WI38 (cell line): ENCODE data around the gene ROMO1.

Source experiments
- H3K4me3 ChIP-seq: 2 replicates; pipeline ENCODE4 v1.5.1; 2011; ENCODE audit warnings: low read depth, mild to moderate bottlenecking, control low read depth, low read length
- CTCF ChIP-seq: IDR thresholded peaks from 2 replicates; pipeline ENCODE4 v1.5.1; 2012; ENCODE audit warnings: low read depth, mild to moderate bottlenecking, control low read depth, low read length

ROMO1 gene

DNA sequence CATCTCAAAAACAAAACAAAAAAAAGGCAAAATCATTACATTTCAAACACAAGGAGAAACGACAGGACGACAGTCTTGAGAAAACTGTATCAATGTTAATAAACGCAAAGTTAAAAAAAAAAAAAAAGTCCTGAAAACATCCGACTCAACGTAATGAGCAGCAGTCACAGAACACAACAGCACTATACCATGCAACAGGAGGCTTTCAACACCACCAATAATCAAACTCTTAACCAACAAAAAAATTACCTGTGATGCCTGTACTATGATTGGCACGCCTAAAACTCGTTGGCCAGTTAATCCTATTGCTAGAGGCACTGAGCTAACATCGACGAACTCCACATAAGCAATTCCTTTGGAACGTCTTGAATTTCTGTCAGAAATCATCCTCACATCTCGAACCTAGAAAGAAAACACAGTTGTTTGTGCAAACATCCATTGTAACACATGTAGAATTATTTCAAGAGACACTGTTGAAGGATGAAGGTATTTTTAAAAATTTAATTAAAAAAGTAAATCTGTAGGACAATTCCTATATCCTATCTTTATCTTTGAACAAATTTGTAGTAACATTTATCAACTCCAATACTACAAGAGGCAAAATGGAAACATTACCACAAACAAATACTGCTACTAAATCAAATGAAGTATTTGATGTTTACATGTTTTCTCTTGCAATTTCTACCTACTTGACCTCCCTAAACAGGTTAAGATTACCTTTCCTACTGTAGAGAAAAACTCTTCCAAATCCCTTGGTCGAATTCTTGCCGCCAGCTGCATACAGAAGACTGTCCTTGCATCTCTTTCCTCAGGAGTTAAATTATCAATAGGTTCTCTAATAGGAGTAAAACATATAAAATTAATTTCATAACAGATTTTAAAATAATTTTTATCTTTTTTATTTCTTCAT, 25.4 kb downstream of the ROMO1 start:
- no peak for TF ChIP-seq CTCF
- H3K4me3 ChIP-seq = no peak overlapping the region

- no peak for TF ChIP-seq CTCF
- H3K4me3 ChIP-seq = no peak overlapping the region
Measured at GRCh38 chr20:35726842-35727711, 27.9 kb downstream of the ROMO1 start.

- TF ChIP-seq CTCF = no peak
- H3K4me3 ChIP-seq = no peak overlapping the region
Measured at GRCh38 chr20:35729283-35729807, 30.1 kb downstream of the ROMO1 start.

DNA sequence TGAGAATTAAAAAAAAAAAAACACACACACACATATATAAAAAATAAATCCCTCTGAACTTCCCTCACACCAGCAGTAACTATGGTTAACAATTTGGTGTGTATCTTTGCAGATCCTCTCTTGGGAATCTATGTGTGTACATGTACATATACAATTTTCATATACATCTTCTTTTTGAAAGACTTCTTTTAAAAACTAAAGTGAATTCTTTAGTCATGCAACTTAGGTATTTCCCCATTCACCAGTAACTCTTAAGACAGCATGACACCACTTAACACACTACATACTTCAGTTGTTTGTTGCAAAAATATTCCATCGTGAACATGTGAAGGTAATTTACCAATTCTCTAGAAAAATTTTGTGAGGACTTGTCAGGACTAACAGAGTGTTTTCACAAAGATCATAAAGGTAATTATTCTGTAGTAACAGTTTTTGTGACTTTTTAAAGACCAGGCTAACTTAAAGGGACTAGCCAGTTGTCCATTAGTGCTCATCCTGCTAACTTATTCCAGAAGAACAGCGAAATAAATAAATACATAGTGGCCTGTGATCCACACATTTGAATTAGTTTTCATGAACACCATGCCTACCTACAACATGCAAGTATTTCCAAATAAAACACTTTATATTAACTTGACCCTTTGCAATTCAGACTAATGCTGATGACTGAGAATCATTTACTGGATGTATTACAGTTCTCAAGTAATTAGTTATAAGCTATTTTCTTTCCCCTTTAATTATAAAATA, 30.8 kb downstream of the ROMO1 start:
- H3K4me3 ChIP-seq = no peak overlapping the region
- no peak for TF ChIP-seq CTCF

DNA sequence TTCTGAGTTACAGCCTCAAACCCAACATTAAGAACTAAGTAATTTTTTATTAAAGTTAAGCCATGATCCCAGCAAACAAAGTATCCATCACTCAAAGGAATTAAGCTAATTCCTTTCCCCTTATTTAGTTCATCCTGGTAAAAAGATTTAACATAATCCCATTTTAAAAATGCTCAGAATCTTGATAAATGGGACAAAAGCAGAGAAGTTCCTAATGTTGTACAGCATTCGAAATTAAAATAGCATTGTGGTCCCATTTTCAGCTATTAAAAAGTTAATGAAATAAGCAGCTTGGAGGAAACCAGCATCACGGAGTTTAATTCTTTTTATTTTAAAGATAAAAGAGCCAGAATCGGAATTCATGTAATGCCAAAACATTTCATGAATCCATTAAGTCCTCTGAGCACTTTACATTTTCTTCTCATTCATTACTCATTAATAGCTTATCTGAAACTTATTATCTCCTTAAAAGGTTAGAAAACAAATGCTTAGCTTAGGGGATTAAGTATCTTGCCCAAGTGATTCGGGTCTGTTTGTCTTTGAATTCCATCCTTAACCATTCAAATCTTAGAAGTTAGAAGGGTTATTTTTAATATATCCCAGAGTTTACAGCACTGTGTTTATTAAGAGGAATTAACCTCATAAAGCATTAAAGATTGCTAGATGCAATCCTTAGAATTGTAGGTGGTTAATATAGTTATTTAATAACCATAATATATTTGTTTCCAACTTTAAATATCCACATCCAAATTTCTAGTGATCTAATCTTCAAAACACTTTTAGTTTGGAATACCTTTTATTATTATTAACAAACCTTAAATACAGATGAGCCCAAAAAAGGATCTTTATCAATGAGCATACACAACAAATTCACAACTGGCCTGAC, 31.6 kb downstream of the ROMO1 start:
- H3K4me3 ChIP-seq = no peak overlapping the region
- no peak for TF ChIP-seq CTCF

- TF ChIP-seq CTCF = no peak
Measured at GRCh38 chr20:35731469-35731788, 32.2 kb downstream of the ROMO1 start.

More at GRCh38 chr20:35731469-35731788, 32.2 kb downstream of the ROMO1 start:
- no peak overlapping the region for H3K4me3 ChIP-seq
